NCI-H345 treated with DMSO at 0.1 percent for 48 hours (cell line): ENCODE results near the gene SLAMF7.
A peak's percentile ranks its signal among the peaks of the same experiment; 100 is the strongest.
"Not testable (repeated sequence)": the region's sequence is repeated elsewhere in the genome, so short reads cannot be mapped to it uniquely, and the experiment has no call there.

Source experiments
- DNase-seq: peaks from one replicate; lab custom pipeline; 2025; ENCODE audit not compliant: unreplicated experiment; lab: John Stamatoyannopoulos, UW

The SLAMF7 gene

DNA sequence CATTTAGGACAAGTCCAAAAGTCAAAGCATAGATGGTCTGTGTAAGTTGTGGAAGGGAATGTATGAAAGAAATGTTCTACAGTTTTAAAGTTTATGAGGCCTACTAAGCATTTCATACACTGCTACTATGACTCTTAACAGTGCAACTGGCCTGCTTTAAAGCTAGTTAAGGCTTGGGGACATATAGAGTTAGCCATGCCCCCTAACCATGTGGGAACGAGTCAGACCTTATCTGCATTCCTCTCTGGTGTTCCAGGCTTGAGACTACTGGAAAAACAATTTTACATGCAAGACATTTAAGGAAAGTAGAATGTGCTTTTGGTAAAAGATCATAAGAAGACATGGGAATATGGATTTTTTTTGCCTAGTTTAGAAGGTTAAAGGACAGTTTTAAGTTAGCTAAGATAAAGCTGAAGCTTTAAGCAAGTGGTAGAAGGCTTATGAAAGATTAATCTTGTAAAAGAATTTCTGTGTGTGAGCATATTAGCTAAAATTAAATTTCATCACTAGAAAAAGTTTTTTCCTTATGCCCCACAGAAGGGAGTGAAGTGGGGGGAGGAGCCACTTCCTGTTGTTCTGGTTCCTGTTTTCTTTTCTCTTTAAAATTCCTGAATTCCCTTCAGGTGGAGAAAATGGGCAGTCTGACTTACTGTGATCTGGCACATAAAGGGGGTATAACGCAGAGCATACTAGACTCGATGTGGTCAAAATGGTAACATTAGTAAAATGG is 18.5 kb upstream of the SLAMF7 start:
- DNase-seq: no peak

DNA sequence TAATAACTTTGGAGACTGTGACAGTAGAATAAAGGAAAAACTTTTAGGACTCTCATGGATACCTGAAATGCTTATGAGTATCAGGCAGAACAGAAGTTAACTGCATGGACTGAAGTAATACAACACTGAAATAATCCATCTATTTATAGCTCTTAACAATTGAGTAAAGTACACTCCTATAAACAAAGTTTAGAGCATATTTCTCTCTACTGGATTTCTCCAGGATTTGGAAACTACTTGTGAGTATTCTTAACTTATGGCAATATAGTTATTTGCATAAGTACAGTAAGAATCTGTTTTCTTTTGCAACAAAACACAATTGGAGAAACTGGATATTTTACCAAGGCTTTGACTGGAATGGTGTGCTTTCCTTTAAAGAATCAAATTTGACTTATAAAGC is 17.6 kb upstream of the SLAMF7 start:
- no peak for DNase-seq

DNA sequence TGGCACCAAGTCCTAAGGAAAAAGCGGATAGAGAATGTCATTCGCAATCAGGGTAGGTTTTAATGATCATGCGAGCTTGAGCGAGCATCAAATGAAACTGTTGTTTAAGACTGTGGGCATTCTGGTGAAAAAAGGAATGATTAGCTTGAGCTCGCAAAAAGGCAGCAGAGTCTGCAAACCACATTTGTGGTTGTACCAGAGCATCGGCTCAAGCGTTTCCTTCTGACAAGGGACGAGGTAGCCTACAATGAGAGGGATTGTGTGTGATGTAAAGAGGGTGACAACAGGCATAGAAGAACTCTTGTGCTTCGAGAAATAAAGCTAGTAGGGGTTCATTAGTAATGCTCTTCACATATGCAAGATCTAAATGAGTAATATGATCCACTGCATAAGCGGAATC is 16.3 kb upstream of the SLAMF7 start:
- DNase-seq: no peak

DNA sequence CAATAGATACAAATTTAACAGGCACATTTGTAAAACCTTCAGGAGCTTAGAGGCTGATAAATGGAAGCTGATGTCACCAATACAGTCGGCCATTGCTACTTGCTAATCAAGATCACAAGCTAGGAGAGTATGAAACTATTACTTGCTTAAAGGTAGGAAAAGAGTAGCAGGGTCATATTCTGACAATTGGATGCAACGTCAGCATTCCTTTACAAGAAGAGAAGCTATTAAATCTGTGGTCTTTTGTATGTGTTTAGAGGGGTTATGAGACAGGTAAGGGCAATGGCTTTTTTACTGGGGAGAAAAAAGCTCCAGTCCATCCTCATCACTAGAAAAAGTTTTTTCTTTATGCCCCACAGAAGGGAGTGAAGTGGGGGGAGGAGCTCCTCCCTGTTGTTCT is 15.7 kb upstream of the SLAMF7 start:
- no peak for DNase-seq

DNA sequence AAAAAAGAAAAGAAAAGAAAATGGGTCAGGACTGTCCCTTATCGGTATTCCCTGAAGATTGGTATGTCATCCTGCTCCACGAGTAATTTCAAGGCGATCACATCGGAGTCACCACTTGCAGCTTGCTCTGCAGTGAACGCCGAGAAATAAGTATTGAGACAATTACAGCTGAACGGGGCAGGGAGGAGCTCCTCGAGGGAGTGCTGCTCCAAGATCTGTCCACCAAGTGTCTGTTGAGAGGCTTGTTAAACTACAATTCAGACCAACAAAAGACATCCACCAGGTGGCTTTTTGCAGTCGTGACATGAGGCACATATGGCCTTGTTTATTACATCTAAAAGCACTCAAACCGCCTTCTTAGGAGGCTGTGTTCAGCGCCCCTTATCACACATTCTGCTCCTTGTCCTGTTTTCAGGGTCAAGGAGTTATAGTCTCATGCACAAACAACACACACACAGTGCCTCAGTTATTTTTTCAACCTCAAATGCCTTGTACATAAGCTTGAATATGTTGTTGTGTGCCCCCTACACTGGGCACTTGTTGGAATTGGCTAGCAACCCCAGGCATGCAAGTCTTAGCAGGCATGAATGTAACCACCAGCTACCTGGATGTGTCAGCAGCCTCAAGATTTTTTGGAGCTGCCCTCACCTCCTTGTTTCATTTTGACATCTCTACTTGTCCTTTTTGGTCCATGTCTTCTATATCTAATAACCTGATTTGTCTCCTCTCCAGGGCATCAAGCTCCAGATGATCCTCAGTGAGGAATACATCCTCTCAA is 14.4 kb upstream of the SLAMF7 start:
- no peak for DNase-seq

DNA sequence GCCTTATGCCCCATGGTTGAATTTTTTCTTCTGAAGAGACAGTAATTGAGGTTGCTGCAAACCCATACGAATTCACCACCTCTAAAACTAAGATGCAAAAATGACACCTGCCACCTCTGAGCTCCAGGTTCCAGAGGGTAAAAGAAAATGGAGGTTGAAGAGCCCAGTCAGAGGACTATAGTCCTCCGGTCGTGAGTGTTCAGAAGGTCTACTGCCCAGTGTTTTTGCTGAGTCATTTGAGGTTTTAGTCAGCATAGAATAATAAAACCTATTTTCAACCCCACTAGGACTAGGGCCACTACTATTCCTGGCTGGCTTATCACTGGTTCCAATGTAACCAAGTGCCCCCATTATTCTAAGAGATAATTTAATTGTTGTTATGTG is 12.9 kb upstream of the SLAMF7 start:
- no peak for DNase-seq

DNA sequence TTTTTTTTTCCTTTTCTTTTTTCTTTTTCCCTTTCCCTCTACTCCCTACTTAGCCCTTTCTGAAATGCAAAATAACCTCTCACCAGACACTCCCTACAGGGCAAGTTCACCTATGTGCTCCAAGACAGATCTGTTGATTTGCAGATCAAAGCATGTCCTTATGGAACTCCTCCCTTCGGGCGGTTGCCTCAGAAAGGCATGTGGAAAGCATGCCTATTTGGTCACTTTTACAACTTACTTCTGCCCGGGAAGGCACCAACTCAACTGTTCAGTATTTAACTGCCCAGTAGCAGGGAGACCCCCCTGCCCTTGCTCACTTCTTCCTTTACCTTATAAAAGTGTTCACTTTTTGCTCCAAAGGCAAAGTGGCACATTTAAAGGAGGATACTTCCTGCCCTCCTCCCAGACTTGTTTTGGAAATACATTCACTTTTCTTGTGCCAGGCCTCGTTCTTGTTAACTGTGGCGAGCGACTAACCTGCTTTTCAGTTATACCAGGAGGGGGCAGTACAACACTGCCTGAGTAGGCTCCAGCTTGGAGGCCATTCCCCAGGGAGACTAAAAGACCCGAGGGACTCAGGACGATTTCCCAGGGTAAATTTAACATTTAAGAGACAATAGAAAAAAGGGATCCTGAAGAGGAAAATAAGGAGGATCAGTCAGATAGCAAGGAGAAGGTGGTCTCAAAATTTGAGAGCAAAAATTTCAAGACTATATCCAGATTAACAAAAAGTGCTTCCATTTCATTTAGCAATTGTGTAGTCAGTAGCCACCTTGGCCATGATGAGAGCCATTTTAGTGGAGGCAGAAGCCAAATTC is 12.3 kb upstream of the SLAMF7 start:
- DNase-seq: peak; percentile 88

DNA sequence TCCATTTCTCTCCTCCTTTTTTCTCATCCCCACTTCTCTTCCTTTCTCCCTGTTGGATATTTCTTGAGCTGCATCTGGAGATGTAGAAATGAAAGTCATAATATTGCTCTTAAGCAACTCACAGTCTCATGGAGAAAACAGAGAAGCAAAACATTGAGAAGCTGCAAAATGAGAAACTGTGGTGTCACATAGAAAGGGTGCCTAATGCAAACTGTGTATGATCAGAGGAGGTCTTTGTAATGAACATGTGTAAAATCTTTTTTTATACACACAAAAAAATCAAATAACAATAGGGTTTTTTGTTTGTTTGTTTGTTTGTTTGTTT is 11.8 kb upstream of the SLAMF7 start:
- no peak for DNase-seq

DNA sequence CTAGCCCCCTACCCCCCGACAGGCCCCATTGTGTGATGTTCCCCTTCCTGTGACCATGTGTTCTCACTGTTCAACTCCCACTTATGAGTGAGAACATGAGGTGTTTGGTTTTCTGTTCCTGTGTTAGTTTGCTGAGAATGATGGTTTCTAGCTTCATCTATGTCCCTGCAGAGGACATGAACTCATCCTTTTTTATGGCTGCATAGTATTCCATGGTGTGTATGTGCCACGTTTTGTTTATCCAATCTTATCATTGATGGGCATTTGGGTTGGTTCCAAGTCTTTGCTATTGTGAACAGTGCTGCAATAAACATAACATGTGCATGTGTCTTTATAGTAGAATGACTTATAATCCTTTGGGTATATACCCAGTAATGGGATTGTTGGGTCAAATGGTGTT is 7.5 kb upstream of the SLAMF7 start:
- not testable (repeated sequence) for DNase-seq

DNA sequence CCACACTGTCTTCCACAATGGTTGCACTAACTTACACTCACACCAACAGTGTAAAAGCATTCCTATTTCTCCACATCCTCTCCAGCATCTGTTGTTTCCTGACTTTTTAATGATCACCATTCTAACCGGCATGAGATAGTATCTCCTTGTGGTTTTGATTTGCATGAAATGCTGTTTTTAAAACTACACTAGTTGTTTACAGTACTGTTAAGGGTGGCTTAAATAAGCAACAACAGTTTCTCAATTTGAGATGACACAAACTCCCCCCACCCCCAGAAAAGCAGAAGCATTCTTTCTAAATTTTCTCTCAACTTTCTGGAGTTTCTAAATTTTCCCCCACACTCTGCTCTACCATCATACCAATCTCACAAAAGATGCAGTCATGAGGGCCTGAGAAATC is 7.1 kb upstream of the SLAMF7 start:
- DNase-seq: no peak

DNA sequence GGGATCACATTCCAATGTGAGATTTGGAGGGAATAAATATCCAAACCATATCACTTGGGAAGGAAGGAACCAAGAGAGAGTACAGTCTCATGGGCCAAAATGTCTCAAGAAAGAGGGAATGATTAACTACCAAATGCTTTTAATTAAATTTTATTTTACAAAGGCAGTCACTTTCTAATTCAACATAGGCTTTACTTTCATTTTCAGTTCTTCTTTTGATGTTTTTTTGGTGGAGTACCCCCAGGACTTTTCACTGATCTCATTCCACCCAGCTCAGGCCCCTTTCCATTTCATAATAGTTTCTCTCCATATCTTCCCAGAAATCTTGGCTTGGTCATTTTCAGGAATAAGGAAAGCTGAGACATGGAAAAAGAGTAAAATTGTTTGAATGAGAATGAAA is 5.1 kb upstream of the SLAMF7 start:
- DNase-seq: no peak

DNA sequence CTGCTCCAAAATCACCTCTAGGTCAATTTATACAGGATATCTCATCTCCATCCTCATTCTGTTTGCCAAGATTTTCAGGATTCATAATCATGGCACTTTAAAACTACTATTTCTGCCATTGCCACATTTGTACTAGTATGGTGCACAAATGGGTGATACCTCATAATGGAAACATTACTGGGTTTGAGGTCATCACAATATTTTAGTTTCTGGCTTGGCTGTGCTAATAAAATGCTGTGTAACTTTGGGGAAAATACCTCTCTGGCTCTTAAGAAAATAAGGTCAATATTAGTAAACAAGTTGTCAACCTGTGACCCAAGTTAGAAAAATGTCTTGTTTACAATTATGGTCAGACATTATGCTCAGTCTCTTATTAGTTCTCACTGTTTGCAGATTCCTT is 4.7 kb upstream of the SLAMF7 start:
- no peak for DNase-seq

DNA sequence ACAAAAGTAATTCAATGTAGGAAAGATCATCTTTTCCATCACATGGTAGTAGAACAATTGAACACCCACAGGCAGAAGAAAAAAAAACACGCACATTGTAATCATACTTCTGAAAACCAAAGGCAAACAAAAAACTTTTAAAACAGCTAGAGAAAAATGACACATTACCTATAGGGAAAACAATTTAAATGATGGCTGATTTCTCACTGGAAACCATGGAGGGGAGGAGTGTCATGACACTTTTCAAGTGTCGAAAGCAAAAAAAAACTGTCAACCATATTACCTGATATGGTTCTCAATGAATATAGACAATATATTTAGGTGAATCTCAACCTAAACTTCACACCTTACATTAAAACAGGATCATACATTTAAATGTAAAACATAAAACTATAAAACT is 776 bp upstream of the SLAMF7 start:
- no peak for DNase-seq

DNA sequence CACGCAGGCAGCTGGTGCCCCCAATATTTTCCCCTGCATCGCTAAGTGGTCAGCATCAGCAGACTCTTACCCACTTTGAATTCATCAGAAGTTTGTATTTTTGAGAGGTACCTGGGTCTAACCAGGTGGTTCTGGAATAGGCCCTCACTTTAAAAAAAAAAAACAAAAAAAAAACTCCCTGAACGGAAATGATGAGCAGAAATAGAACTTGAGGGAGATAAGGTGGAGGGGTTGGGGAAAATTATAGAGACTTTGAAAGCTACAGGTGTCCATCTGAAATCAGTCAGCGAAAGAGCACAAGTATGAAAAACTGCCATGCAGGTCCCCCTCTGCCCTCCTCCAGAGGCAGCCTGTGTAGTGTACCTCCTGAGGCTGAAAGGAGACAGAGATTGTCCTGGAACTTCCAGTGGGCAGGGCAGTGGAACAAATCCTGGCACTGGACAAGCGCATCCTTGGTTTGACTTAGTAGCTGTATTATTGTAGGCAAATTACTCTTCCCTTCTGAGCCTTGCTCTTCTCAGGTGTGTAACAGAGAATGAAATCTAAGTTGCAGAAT is 1.2 kb downstream of the SLAMF7 start:
- DNase-seq: no peak

DNA sequence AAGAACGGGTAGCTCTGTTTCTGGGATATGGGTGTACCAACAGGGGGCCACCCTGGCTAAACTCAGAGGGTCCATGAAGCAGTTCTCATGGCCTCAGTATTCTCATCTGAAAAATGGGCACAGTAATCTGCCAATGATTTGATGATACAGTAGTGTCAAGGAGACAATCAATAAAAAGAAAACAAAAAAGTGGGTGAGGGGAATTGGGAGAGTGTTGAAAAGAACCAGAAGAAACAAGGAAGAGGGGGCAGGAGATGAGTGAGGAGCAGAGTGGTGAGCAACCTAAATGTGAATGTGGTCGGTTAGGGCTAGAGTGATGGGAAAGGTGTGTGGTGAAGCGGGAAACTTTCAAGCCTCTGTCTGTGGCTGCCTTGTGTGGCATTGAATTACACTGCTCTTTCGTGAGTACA is 2.0 kb downstream of the SLAMF7 start:
- DNase-seq: no peak

DNA sequence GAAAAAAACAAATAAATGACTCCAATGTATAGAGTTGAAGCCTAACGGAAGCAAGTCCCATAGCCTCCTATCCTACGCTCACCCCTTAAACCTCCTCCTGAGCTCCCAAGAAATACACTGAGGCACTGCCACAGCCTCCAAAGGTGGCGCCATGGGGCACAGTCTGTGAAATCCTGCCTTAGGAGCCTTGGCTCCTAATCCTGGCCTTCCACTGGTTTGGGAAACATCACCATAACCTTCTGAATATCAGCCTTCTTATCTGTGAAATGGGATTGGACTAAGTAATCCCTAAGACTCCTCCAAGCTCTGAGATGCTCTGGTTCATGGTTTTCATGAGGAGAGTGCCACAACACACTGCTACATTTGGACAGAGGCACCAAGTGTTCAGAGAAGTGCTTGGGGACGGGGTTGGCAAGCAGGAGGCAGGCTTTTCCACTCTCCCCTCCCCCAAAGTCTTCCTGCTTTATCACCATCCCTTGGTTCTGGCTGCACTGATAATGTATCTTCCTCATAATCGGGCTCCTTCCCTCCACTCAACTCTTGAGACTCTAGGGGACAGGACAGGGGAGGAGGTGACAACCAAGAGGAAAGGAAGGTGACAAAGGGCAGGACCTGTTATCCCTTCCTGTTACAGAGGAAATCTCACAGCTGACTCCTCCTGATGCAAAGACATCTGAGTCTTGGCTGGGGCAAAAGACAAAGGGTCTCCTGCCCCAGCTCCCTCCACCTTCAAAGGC is 2.7 kb downstream of the SLAMF7 start:
- no peak for DNase-seq

DNA sequence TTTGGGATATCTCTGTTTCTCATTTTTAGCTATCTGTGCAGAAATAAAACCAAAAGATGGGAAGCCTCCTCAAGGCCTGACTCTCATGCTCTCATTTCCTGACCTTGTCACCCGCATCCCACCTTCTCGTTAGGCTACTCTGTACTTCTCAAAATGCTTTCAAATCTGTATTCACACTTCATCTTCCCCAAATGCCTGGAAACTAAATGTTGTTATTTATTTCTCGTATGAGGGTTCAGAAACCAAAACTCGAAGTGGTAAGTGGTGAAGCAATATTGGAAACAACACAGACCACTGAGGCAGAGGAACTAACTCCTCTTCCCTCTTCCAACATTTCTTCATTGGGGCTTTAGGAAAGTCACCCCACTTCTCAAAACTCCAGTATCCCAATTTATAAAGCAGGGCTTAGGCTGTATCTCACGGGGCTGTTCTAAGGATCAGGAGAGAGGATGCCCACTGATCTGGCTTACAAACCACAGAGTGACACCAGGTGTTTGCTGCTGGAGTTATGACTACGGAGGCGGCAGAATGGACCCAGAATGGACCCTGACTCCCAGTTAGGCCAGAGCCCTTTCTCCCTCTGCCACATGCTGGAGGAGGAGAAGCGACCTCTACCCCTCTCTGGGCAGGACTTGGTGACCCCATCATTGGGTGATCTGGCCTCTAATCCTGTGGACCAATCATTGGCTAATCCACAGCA is 3.5 kb downstream of the SLAMF7 start:
- DNase-seq: no peak

DNA sequence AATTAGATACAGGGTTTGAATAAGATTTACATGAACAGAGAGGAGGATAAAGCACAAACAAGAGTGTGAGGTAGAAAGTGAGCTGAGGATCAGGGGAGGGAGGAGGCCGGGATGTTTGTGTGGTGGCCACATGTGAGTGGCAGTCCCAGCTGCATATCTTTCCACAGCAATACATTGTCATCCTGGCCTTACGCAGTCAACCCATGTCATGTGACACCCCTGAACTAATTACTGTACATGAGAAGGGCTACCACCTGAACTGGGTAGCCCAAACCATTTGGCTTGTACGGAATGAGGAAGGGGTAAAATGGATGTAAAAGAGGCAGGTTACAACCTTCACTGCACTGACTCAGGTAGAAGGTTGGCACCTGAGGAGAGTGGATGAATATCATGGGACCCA is 4.2 kb downstream of the SLAMF7 start:
- no peak for DNase-seq

DNA sequence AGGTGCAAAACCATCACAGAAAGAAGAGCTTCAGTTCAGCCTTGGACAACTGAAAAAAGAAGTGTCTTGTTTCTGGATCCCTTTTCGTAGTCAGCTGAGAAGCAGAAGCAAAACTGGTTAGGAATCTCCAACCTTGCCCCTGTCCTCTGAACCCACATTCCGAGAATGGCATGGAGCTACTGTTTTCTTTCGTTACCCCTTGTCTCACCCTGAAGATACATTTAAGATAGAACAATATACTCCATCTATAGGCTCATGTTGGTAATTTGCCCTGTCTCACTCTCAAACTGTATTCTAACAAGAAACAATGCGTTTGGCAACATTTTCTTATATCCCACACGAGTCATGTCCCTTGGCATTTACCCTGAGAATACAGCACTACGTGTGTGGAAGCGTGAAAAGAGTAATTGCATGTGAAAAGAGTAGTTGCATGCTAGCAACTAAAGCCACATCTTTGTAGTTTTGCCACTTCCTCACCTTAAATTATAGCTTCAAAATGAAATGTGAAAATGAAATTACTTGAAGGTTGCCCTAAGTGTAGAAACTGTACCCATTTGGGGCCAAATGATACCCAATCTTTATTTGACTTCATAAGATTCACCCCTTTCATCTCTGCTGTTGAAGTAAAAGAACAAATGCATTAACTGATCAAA is 5.3 kb downstream of the SLAMF7 start:
- no peak for DNase-seq
